ENCODE data around the gene MUC3A. TPM values are rescaled to one million over a fixed set of nuclear protein-coding genes. Genes with fewer than 3 reads are reported as not detected.
A peak's percentile ranks its signal among the peaks of the same experiment; 100 is the strongest.

Gene MUC3A
- total RNA-seq, 1 donor from 2014 or later, result 1.7 TPM

DNA sequence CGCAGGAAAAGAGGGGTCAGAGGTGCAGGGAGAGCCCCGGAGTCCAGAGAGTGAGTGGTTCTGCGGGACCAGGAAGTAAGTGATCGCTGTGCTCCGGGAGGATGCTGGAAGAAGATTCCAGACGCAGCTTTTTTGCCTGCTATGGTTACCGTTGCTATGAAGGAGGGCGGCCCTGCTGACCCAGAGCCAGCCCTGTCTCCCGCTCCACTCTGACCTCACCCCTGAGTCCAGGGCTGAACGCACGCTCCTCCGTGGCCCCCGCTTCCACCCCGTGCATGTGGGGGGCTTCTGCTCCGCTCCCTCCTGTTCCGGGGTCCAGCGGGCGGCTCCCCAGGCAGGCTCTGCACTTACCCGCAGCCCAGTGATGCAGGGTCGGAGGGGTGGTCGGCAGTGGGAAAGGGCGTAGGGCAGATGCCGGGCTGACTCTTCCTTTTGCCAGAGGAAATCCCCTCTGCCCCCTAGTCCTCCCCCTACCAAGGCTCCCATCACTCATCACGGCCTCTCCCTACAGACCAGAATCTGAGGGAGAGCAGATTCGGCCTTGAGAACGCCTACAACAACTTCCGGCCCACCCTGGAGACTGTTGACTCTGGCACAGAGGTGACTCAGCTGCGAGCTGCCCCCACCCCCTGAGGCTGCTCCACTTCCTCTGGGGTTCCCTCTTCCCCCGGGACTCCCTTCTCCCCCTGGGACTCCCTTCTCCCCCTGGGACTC is 67.9 kb downstream of the MUC3A start:
- peak; percentile 84 for DNase-seq
- H3K27ac ChIP-seq, result peak overlapping the region; percentile 76
- H3K27me3 ChIP-seq (ENCODE audit: low read depth), result no peaks in the 10 kb centered on the region
- H3K36me3 ChIP-seq, result no peaks in the 10 kb centered on the region
- TF ChIP-seq, protein P1, sequence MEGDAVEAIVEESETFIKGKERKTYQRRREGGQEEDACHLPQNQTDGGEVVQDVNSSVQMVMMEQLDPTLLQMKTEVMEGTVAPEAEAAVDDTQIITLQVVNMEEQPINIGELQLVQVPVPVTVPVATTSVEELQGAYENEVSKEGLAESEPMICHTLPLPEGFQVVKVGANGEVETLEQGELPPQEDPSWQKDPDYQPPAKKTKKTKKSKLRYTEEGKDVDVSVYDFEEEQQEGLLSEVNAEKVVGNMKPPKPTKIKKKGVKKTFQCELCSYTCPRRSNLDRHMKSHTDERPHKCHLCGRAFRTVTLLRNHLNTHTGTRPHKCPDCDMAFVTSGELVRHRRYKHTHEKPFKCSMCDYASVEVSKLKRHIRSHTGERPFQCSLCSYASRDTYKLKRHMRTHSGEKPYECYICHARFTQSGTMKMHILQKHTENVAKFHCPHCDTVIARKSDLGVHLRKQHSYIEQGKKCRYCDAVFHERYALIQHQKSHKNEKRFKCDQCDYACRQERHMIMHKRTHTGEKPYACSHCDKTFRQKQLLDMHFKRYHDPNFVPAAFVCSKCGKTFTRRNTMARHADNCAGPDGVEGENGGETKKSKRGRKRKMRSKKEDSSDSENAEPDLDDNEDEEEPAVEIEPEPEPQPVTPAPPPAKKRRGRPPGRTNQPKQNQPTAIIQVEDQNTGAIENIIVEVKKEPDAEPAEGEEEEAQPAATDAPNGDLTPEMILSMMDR (IDR thresholded peaks at IDR 0.05), result no peak
- peak; percentile 88 to 91 for ATAC-seq
- intact Hi-C loops (cut with DNase I), result no loop called here
- peaks cover 8% of the 10 kb centered on the region for H3K4me1 ChIP-seq
- H3K9me3 ChIP-seq, result no peaks in the 10 kb centered on the region
- H3K4me3 ChIP-seq, result peak overlapping the region; percentile 51

Other genes with a start within 250 kb of the MUC3A start
- 21.5 TPM for gene POP7, start 243.4 kb upstream of the MUC3A start, total RNA-seq
- gene EPO, start 229.1 kb upstream of the MUC3A start, total RNA-seq, result not detected
- gene ZAN, start 215.9 kb upstream of the MUC3A start, total RNA-seq, result not detected
- 68.6 TPM for gene EPHB4, start 122.0 kb upstream of the MUC3A start, total RNA-seq
- 43.6 TPM for gene SLC12A9, start 96.8 kb upstream of the MUC3A start, total RNA-seq
- 56.5 TPM for gene TRIP6, start 82.1 kb upstream of the MUC3A start, total RNA-seq
- 105 TPM for gene SRRT, start 74.4 kb upstream of the MUC3A start, total RNA-seq
- gene UFSP1, start 59.8 kb upstream of the MUC3A start, total RNA-seq, result 2.3 TPM
- 0.97 TPM for gene ACHE, start 53.6 kb upstream of the MUC3A start, total RNA-seq
- 1.2 TPM for gene MUC12, start 20.0 kb downstream of the MUC3A start, total RNA-seq
- gene MUC17, start 70.5 kb downstream of the MUC3A start, total RNA-seq, result not detected
- 61.9 TPM for gene TRIM56, start 135.9 kb downstream of the MUC3A start, total RNA-seq
- 15.4 TPM for gene SERPINE1, start 177.6 kb downstream of the MUC3A start, total RNA-seq
- 28.4 TPM for gene AP1S1, start 204.9 kb downstream of the MUC3A start, total RNA-seq
- gene VGF, start 216.0 kb downstream of the MUC3A start, total RNA-seq, result 0.15 TPM
- not detected for gene NAT16, start 230.8 kb downstream of the MUC3A start, total RNA-seq